Tibial nerve (tissue), 4 donors: ENCODE measurements around the gene PIP5K1C. TPM values are rescaled to one million over a fixed set of nuclear protein-coding genes. Genes with fewer than 3 reads are reported as not detected.

Experiments
- DNase-seq, 2 donors: peaks; one replicate each; pipeline ENCODE4 v3.0.0-alpha.2; 2019; ENCODE audit warnings: low spot score in 2 of 2
- H3K27ac ChIP-seq, 4 donors: fragments of 200-600 bp; sonication (generic) in 3 of 4; one replicate each; pipeline ENCODE4 v1.5.1; 2017 to 2019; ENCODE audit warnings: mild to moderate bottlenecking in 1 of 4
- H3K27me3 ChIP-seq, 2 donors: fragments of 200-600 bp; sonication (generic) in 1 of 2; one replicate each; pipeline versions ENCODE4 v1.5.1 to v1.6.0; 2017 to 2019
- H3K36me3 ChIP-seq, 3 donors: fragments of 200-600 bp; sonication (generic); one replicate each; pipeline ENCODE4 v1.5.1; 2018 to 2019
- H3K4me1 ChIP-seq, 4 donors: fragments of 200-600 bp; sonication (generic) in 3 of 4; one replicate each; pipeline ENCODE4 v1.5.1; 2017 to 2019
- H3K4me3 ChIP-seq, 4 donors: fragments of 200-600 bp; sonication (generic) in 3 of 4; one replicate each; pipeline ENCODE4 v1.5.1; 2017 to 2019; ENCODE audit warnings: mild to moderate bottlenecking in 1 of 4, moderate library complexity in 1 of 4
- H3K9me3 ChIP-seq, 4 donors: fragments of 200-600 bp; sonication (generic) in 3 of 4; one replicate each; pipeline ENCODE4 v1.5.1; 2017 to 2019
- CTCF ChIP-seq, 5 experiments: fragments of 200-600 bp in 3 of 5; fragments of 450-650 bp in 2 of 5; sonication (generic) in 3 of 5; IDR thresholded peaks; one replicate each; pipeline ENCODE4 v1.5.1; 2016 to 2019; ENCODE audit warnings: antibody characterized with exemption in 5 of 5, mild to moderate bottlenecking in 3 of 5, moderate library complexity in 2 of 5
- EP300 ChIP-seq, 2 donors: sonication (generic); formaldehyde crosslinking; IDR thresholded peaks; one replicate each; pipeline ENCODE4 v1.6.1; 2017; ENCODE audit warnings: antibody characterized with exemption in 2 of 2, mild to moderate bottlenecking in 1 of 2
- POLR2A ChIP-seq, 2 donors: fragments of 450-650 bp; IDR thresholded peaks; one replicate each; pipeline ENCODE4 v1.6.1; 2017; ENCODE audit warnings: antibody characterized with exemption in 2 of 2, mild to moderate bottlenecking in 2 of 2, moderate library complexity in 2 of 2
- WGBS, 2 donors: methylation state at CpG; one replicate each; pipeline ENCODE4 v1.1.5; 2018; 5-methylcytosine and 5-hydroxymethylcytosine counted together
- total RNA-seq, 4 donors: library from RNA; depleted of rRNA; stranded (reverse); fragments of >200 nt; gene quantifications; one replicate each; pipeline ENCODE4 v1.1.0, GENCODE V29; 2016

PIP5K1C gene
- total RNA-seq, 4 donors from 2014 or later, result 23.0 to 37.2 (median 24.9) TPM

- H3K4me1 ChIP-seq, result peaks cover 0 to 32% (median 3%) of the 10 kb centered on the region in 4 donors
- H3K36me3 ChIP-seq, result peaks cover 0 to 29% (median 0%) of the 10 kb centered on the region in 3 donors
- DNase-seq, result no peak
- 93 to 94% methylated on average over 31 of the region's 31 CpGs for WGBS, 2 donors
- TF ChIP-seq POLR2A (IDR thresholded peaks at IDR 0.05) (no peak), CTCF (IDR thresholded peaks at IDR 0.05) (no peak), EP300 (IDR thresholded peaks at IDR 0.05) (no peak)
- no peaks in the 10 kb centered on the region for H3K9me3 ChIP-seq
- H3K27ac ChIP-seq, result no peak overlapping the region
- H3K27me3 ChIP-seq, result no peaks in the 10 kb centered on the region
- no peak overlapping the region for H3K4me3 ChIP-seq
These were observed 9.5 kb downstream of the PIP5K1C start for GRCh38 chr19:3690551-3691371.

- Histone ChIP-seq H3K36me3 (peaks cover 0 to 41% (median 6%) of the 10 kb centered on the region in 3 donors), H3K4me3 (peak overlapping the region in 1 of 4 donors; percentile 45), H3K9me3 (peaks cover 0 to 8% (median 0%) of the 10 kb centered on the region in 4 donors), H3K27me3 (no peaks in the 10 kb centered on the region), H3K27ac (peak overlapping the region in 2 of 4 donors; percentile 20 to 71), H3K4me1 (peaks cover 0 to 35% (median 3%) of the 10 kb centered on the region in 4 donors)
- TF ChIP-seq EP300 (IDR thresholded peaks at IDR 0.05) (no peak), POLR2A (IDR thresholded peaks at IDR 0.05) (peak in 1 of 2 donors; percentile 7)
- 45 to 61% methylated on average over 28 to 50 of the region's 55 CpGs for WGBS, 2 donors
- DNase-seq, result no peak
These were observed 12.2 kb downstream of the PIP5K1C start for GRCh38 chr19:3687774-3688706.

- DNase-seq, result no peak
- peaks cover 0 to 41% (median 6%) of the 10 kb centered on the region in 3 donors for H3K36me3 ChIP-seq
- no peak for TF ChIP-seq CTCF (IDR thresholded peaks at IDR 0.05)
- TF ChIP-seq EP300 (IDR thresholded peaks at IDR 0.05), result no peak
- no peak for TF ChIP-seq POLR2A (IDR thresholded peaks at IDR 0.05)
- H3K9me3 ChIP-seq, result peaks cover 0 to 8% (median 0%) of the 10 kb centered on the region in 4 donors
- no peaks in the 10 kb centered on the region for H3K27me3 ChIP-seq
- peak overlapping the region in 1 of 4 donors; percentile 71 for H3K27ac ChIP-seq
- H3K4me3 ChIP-seq, result peak overlapping the region in 1 of 4 donors; percentile 45
- peaks cover 0 to 36% (median 3%) of the 10 kb centered on the region in 4 donors for H3K4me1 ChIP-seq
- WGBS, 2 donors, result 78 to 80% methylated on average over 6 to 12 of the region's 12 CpGs
These were observed 12.9 kb downstream of the PIP5K1C start for GRCh38 chr19:3687393-3687773.

- H3K27ac ChIP-seq, result no peak overlapping the region
- peaks cover 0 to 28% (median 6%) of the 10 kb centered on the region in 3 donors for H3K36me3 ChIP-seq
- no peak overlapping the region for H3K4me3 ChIP-seq
- 86 to 88% methylated on average over 8 of the region's 8 CpGs for WGBS, 2 donors
- peaks cover 0 to 37% (median 3%) of the 10 kb centered on the region in 4 donors for H3K4me1 ChIP-seq
- DNase-seq, result no peak
- H3K9me3 ChIP-seq, result peaks cover 0 to 8% (median 0%) of the 10 kb centered on the region in 4 donors
- TF ChIP-seq POLR2A (IDR thresholded peaks at IDR 0.05), result no peak
- no peak for TF ChIP-seq CTCF (IDR thresholded peaks at IDR 0.05)
- TF ChIP-seq EP300 (IDR thresholded peaks at IDR 0.05), result no peak
- H3K27me3 ChIP-seq, result no peaks in the 10 kb centered on the region
These were observed 15.4 kb downstream of the PIP5K1C start for GRCh38 chr19:3684817-3685410.
